GM12892 (cell line): Measurements from ENCODE around the gene COL6A2.

Experiments used
- POLR2A ChIP-seq: IDR thresholded peaks from 2 replicates; pipeline ENCODE4 v1.6.1; 2011; ENCODE audit warnings: low read depth, low read length, control low read depth
- TAF1 ChIP-seq: IDR thresholded peaks from 2 replicates; pipeline ENCODE4 v1.6.1; 2011; ENCODE audit warnings: low read depth, mild to moderate bottlenecking, control low read depth, low read length, borderline replicate concordance

GRCh38 chr21:46055863-46056281 lies 42.0 kb upstream of the COL6A2 start:
- TF ChIP-seq POLR2A (no peak), TAF1 (no peak)
